Measurements from ENCODE around the gene SUV39H1.

The SUV39H1 gene

DNA sequence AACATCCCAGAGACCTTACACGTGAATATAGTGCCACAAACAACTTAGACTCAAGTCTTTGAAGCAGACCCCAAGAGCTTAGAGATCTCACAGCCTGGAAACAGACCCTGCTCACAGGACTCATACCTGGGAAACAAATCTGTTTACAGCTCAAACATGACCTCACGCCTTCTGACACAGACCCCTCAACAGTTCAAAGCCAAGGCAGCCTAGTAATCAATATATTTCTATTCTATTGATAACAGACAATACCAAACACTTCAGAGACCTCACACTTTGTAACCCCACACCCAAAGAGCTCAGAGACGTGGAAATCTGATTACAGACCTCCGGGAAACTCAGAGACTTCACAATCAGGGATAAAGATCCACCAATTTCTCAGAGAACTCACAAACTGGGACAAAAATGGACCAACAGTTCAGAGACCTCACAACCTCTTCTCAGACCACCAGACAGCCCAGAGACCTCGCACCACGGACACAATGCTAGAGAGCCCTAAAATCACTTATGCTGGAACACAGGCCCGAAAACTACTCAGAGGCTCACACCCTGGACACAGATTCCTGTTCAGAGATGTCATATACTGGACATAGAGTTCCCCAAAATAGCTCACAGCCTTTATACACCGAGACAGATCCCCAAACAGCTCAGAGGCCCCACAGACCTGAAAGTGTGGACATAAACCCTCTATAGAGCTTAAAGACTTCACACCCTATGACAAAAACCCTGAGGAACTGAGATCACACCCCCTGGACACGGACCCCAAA is 14.8 kb downstream of the SUV39H1 start:
- TF ChIP-seq FOXP2 (optimal IDR thresholded peaks at IDR 0.05; ENCODE audit: borderline replicate concordance, extremely low read depth, extremely low read length, insufficient read depth) (no peak), SIN3A (IDR thresholded peaks at IDR 0.05; ENCODE audit: borderline replicate concordance, insufficient read depth, low read length) (no peak), TAF1 (IDR thresholded peaks at IDR 0.05; ENCODE audit: borderline replicate concordance, insufficient read depth, low read length) (no peak), POLR2AphosphoS5 (IDR thresholded peaks at IDR 0.05; ENCODE audit: low read depth, low read length) (no peak)
- TF ChIP-seq, protein P1, sequence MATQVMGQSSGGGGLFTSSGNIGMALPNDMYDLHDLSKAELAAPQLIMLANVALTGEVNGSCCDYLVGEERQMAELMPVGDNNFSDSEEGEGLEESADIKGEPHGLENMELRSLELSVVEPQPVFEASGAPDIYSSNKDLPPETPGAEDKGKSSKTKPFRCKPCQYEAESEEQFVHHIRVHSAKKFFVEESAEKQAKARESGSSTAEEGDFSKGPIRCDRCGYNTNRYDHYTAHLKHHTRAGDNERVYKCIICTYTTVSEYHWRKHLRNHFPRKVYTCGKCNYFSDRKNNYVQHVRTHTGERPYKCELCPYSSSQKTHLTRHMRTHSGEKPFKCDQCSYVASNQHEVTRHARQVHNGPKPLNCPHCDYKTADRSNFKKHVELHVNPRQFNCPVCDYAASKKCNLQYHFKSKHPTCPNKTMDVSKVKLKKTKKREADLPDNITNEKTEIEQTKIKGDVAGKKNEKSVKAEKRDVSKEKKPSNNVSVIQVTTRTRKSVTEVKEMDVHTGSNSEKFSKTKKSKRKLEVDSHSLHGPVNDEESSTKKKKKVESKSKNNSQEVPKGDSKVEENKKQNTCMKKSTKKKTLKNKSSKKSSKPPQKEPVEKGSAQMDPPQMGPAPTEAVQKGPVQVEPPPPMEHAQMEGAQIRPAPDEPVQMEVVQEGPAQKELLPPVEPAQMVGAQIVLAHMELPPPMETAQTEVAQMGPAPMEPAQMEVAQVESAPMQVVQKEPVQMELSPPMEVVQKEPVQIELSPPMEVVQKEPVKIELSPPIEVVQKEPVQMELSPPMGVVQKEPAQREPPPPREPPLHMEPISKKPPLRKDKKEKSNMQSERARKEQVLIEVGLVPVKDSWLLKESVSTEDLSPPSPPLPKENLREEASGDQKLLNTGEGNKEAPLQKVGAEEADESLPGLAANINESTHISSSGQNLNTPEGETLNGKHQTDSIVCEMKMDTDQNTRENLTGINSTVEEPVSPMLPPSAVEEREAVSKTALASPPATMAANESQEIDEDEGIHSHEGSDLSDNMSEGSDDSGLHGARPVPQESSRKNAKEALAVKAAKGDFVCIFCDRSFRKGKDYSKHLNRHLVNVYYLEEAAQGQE (IDR thresholded peaks at IDR 0.05; ENCODE audit: insufficient read depth in 1 of 2, low read depth in 2 of 2, low read length in 2 of 2) = no peak

DNA sequence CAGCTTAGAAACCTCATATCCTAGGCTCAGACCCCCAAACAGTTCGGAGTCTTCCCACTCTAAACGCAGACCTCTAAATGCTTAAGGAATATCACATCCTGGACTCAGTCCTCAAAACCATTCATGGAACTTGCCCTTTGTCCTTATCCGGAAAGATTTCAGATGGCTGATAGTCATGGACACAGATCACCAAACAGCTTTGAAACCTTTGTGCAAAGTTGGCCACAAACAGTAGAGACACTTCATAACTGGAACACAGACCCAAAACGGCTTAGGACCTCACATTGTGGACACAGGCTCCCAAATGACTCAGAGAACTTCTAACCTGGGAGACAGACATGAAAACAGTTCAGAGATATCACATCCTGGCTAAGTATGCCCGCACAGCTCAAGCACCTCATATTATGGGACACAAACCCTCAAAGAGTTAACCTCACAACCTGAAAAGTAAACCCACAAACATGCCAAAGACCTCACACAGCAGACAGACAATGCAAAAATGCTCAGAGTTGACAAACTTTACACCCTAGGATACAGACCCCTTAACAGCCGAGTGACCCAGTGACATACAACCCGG is 15.5 kb downstream of the SUV39H1 start:
- no peak for TF ChIP-seq TAF1 (IDR thresholded peaks at IDR 0.05; ENCODE audit: borderline replicate concordance, insufficient read depth, low read length)
- TF ChIP-seq SIN3A (IDR thresholded peaks at IDR 0.05; ENCODE audit: borderline replicate concordance, insufficient read depth, low read length) = no peak
- no peak for TF ChIP-seq FOXP2 (optimal IDR thresholded peaks at IDR 0.05; ENCODE audit: borderline replicate concordance, extremely low read depth, extremely low read length, insufficient read depth)
- TF ChIP-seq, protein P1 (IDR thresholded peaks at IDR 0.05; ENCODE audit: insufficient read depth in 1 of 2, low read depth in 2 of 2, low read length in 2 of 2) = no peak
- TF ChIP-seq POLR2AphosphoS5 (IDR thresholded peaks at IDR 0.05; ENCODE audit: low read depth, low read length) = no peak

DNA sequence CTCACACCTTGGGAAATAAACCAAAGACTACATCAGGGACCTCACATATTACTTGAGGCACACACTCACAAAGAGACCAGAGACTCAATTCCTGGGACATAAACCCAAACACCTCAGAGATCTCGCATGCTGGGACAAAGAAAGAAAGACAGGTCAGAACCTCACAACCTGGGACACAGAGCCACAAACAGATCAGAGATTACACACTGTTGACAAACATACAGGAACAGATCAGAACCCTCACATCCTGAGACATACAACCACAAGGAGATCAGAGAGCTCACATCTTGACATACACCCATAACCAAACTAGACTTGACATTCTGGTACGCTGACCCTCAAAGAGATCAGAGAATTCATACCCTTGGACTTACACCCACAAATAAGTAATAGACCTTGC is 17.3 kb downstream of the SUV39H1 start:
- TF ChIP-seq SIN3A (IDR thresholded peaks at IDR 0.05; ENCODE audit: borderline replicate concordance, insufficient read depth, low read length) = no peak
- TF ChIP-seq, protein P1 (IDR thresholded peaks at IDR 0.05; ENCODE audit: insufficient read depth in 1 of 2, low read depth in 2 of 2, low read length in 2 of 2) = no peak
- TF ChIP-seq POLR2AphosphoS5 (IDR thresholded peaks at IDR 0.05; ENCODE audit: low read depth, low read length) = no peak
- TF ChIP-seq FOXP2 (optimal IDR thresholded peaks at IDR 0.05; ENCODE audit: borderline replicate concordance, extremely low read depth, extremely low read length, insufficient read depth) = no peak
- no peak for TF ChIP-seq TAF1 (IDR thresholded peaks at IDR 0.05; ENCODE audit: borderline replicate concordance, insufficient read depth, low read length)

DNA sequence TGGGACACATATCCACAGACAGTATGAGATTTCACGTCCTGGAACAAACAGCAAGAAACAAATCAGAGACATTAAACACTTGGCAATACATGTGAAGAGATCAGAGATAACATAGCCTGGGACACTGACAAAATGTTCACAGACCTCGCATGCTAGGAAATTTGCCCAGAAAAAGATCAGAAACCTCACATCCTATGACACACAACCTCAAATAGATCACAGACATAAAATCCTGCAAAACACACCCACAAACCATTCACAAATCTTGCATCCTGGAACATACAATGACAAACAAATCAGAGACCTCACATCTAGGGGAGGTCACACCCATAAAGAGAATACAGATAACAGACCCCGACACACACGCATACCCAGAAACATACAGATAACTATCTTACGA is 18.0 kb downstream of the SUV39H1 start:
- TF ChIP-seq TAF1 (IDR thresholded peaks at IDR 0.05; ENCODE audit: borderline replicate concordance, insufficient read depth, low read length) (no peak), FOXP2 (optimal IDR thresholded peaks at IDR 0.05; ENCODE audit: borderline replicate concordance, extremely low read depth, extremely low read length, insufficient read depth) (no peak)

DNA sequence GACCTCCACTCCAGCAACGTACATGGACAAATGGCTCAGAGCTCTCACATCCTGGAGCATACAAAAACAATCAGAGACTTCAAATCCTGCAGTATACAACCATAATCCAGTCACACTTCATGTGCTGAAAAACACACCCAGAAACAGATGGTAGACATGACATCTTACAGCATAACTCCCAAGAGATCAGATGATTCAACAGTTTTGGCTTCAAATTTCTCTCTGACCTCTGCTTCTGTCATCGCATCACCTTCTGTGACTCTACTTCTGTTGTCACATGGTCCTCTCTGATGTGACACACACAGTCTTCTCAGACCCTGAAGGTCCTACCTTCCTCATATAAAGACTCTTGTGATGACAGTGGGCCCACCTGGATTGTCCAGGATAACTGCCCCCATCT is 18.5 kb downstream of the SUV39H1 start:
- TF ChIP-seq SIN3A (IDR thresholded peaks at IDR 0.05; ENCODE audit: borderline replicate concordance, insufficient read depth, low read length) (no peak), POLR2AphosphoS5 (IDR thresholded peaks at IDR 0.05; ENCODE audit: low read depth, low read length) (no peak), FOXP2 (optimal IDR thresholded peaks at IDR 0.05; ENCODE audit: borderline replicate concordance, extremely low read depth, extremely low read length, insufficient read depth) (no peak), TAF1 (IDR thresholded peaks at IDR 0.05; ENCODE audit: borderline replicate concordance, insufficient read depth, low read length) (no peak)
- TF ChIP-seq, protein P1 (IDR thresholded peaks at IDR 0.05; ENCODE audit: insufficient read depth in 1 of 2, low read depth in 2 of 2, low read length in 2 of 2) = no peak

Data from PFSK-1 (cell line).